ENCODE data around the gene INTS3. TPM values are rescaled to one million over a fixed set of nuclear protein-coding genes. Genes with fewer than 3 reads are reported as not detected.
A peak's percentile ranks its signal among the peaks of the same experiment; 100 is the strongest.

The INTS3 gene
- total and polyA plus RNA-seq, 9 of the 15 experiments (the other 6 are each of a cell fraction or from before 2014, with no cell fraction given), result 6.3 to 24.1 (median 14.3) TPM

GRCh38 chr1:153796786-153797659, 69.2 kb downstream of the INTS3 start (continued):
- TF ChIP-seq, protein P1, sequence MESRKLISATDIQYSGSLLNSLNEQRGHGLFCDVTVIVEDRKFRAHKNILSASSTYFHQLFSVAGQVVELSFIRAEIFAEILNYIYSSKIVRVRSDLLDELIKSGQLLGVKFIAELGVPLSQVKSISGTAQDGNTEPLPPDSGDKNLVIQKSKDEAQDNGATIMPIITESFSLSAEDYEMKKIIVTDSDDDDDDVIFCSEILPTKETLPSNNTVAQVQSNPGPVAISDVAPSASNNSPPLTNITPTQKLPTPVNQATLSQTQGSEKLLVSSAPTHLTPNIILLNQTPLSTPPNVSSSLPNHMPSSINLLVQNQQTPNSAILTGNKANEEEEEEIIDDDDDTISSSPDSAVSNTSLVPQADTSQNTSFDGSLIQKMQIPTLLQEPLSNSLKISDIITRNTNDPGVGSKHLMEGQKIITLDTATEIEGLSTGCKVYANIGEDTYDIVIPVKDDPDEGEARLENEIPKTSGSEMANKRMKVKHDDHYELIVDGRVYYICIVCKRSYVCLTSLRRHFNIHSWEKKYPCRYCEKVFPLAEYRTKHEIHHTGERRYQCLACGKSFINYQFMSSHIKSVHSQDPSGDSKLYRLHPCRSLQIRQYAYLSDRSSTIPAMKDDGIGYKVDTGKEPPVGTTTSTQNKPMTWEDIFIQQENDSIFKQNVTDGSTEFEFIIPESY (CRISPR knock-in tag; IDR thresholded peaks at IDR 0.05), result peak; percentile 95
- no peak for TF ChIP-seq E2F8 (IDR thresholded peaks at IDR 0.05; ENCODE audit: low read depth, partially characterized antibody)
- no peak for TF ChIP-seq BMI1 (IDR thresholded peaks at IDR 0.05; ENCODE audit: low read length)
- TF ChIP-seq MBD1 (CRISPR knock-in tag; IDR thresholded peaks at IDR 0.05), result peak; percentile 96
- TF ChIP-seq ZNF785 (CRISPR knock-in tag; IDR thresholded peaks at IDR 0.05), result no peak
- no peak for TF ChIP-seq IFI16 (CRISPR knock-in tag; IDR thresholded peaks at IDR 0.05)
- TF ChIP-seq SMC3 (conservative IDR thresholded peaks at IDR 0.05; ENCODE audit: insufficient read depth, low read depth, low read length), result peak; percentile 83
- TF ChIP-seq ZNF436 (CRISPR knock-in tag; IDR thresholded peaks at IDR 0.05), result no peak
- TF ChIP-seq, protein P2, sequence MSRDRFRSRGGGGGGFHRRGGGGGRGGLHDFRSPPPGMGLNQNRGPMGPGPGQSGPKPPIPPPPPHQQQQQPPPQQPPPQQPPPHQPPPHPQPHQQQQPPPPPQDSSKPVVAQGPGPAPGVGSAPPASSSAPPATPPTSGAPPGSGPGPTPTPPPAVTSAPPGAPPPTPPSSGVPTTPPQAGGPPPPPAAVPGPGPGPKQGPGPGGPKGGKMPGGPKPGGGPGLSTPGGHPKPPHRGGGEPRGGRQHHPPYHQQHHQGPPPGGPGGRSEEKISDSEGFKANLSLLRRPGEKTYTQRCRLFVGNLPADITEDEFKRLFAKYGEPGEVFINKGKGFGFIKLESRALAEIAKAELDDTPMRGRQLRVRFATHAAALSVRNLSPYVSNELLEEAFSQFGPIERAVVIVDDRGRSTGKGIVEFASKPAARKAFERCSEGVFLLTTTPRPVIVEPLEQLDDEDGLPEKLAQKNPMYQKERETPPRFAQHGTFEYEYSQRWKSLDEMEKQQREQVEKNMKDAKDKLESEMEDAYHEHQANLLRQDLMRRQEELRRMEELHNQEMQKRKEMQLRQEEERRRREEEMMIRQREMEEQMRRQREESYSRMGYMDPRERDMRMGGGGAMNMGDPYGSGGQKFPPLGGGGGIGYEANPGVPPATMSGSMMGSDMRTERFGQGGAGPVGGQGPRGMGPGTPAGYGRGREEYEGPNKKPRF (IDR thresholded peaks at IDR 0.05; ENCODE audit: low read depth, low read length), result no peak
- TF ChIP-seq DEAF1 (CRISPR knock-in tag; IDR thresholded peaks at IDR 0.05), result peak; percentile 50
- no peak for TF ChIP-seq RFX5 (IDR thresholded peaks at IDR 0.05; ENCODE audit: low read depth, low read length)
- TF ChIP-seq SLC30A9 (CRISPR knock-in tag; IDR thresholded peaks at IDR 0.05), result no peak
- TF ChIP-seq CXXC5 (CRISPR knock-in tag; IDR thresholded peaks at IDR 0.05), result peak; percentile 12; the same call in 1 of the 2 replicates
- 0 out of 2 replicates have a peak, but pooled peaks have one; percentile 31 for TF ChIP-seq LCOR (CRISPR knock-in tag; IDR thresholded peaks at IDR 0.05)
- TF ChIP-seq ZNF24 (IDR thresholded peaks at IDR 0.05), result no peak

Data from K562 (cell line).